HEK293 (cell line): ENCODE data around the gene SET.
"Not testable (repeated sequence)": the region's sequence is repeated elsewhere in the genome, so short reads cannot be mapped to it uniquely, and the experiment has no call there.

Experiments
- CTCF ChIA-PET: fragments of 350-600 bp; formaldehyde crosslinking; extraction: SDS; loops from one replicate; lab custom pipeline; 2021; ENCODE audit warnings: antibody characterized with exemption; lab: Yijun Ruan, JAX
- POLR2A ChIA-PET: fragments of 300-600 bp; formaldehyde crosslinking; extraction: SDS; loops from one replicate; lab custom pipeline; 2020; ENCODE audit warnings: antibody characterized with exemption, inconsistent platforms; lab: Yijun Ruan, JAX
- H3K27ac ChIP-seq: fragments of 200-500 bp; sonication (Bioruptor generic); 2 replicates; pipeline ENCODE4 v1.5.1; 2014; ENCODE audit warnings: low read depth, low read length, control low read depth, inconsistent platforms; ENCODE audit errors: extremely low read depth
- H3K36me3 ChIP-seq, 2 experiments: fragments of 200-500 bp in 1 of 2; sonication (Bioruptor generic) in 1 of 2; 1 replicate in 1 of 2; 2 replicates in 1 of 2; pipeline ENCODE4 v1.5.1; 2014 to 2017; ENCODE audit warnings: inconsistent platforms in 2 of 2, low read length in 2 of 2; ENCODE audit not compliant: control insufficient read depth in 2 of 2, insufficient read depth in 1 of 2
- H3K4me1 ChIP-seq: fragments of 200-500 bp; sonication (Bioruptor generic); 2 replicates; pipeline ENCODE4 v1.5.1; 2014; ENCODE audit warnings: mild to moderate bottlenecking, low read length, inconsistent platforms; ENCODE audit not compliant: control insufficient read depth, insufficient read depth
- H3K4me3 ChIP-seq: 2 replicates; pipeline ENCODE4 v1.5.1; 2011; ENCODE audit warnings: low read depth, mild to moderate bottlenecking, control low read depth, low read length, moderate library complexity
- H3K9me3 ChIP-seq: fragments of 200-500 bp; sonication (Bioruptor generic); 2 replicates; pipeline ENCODE4 v1.5.1; 2014; ENCODE audit warnings: low read depth, low read length, inconsistent platforms; ENCODE audit not compliant: control insufficient read depth, insufficient read depth
- BCL11B ChIP-seq: fragments of 450-650 bp; formaldehyde crosslinking; IDR thresholded peaks from 2 replicates; pipeline ENCODE4 v1.5.1; 2016; ENCODE audit warnings: low read depth, missing biosample characterization, missing genetic modification characterization
- KLF1 ChIP-seq: fragments of 450-650 bp; formaldehyde crosslinking; IDR thresholded peaks from 2 replicates; pipeline ENCODE4 v1.5.1; 2016; ENCODE audit warnings: missing biosample characterization, missing genetic modification characterization
- KLF7 ChIP-seq: fragments of 450-650 bp; formaldehyde crosslinking; IDR thresholded peaks from 2 replicates; pipeline ENCODE4 v1.5.1; 2016; ENCODE audit warnings: missing biosample characterization, missing genetic modification characterization, borderline replicate concordance
- PRDM1 ChIP-seq: fragments of 450-650 bp; formaldehyde crosslinking; IDR thresholded peaks from 2 replicates; pipeline ENCODE4; 2016; ENCODE audit warnings: missing biosample characterization, missing genetic modification characterization
- RBAK ChIP-seq: fragments of 450-650 bp; formaldehyde crosslinking; IDR thresholded peaks from 2 replicates; pipeline ENCODE4 v1.5.1; 2016; ENCODE audit warnings: missing biosample characterization, missing genetic modification characterization
- SP7 ChIP-seq: fragments of 450-650 bp; formaldehyde crosslinking; IDR thresholded peaks from 2 replicates; pipeline ENCODE4 v1.5.1; 2016; ENCODE audit warnings: missing biosample characterization, missing genetic modification characterization
- WT1 ChIP-seq: fragments of 450-650 bp; formaldehyde crosslinking; IDR thresholded peaks from 2 replicates; pipeline ENCODE4 v1.5.1; 2016; ENCODE audit warnings: missing biosample characterization, missing genetic modification characterization
- ZBTB17 ChIP-seq: fragments of 450-650 bp; formaldehyde crosslinking; IDR thresholded peaks from 2 replicates; pipeline ENCODE4 v1.5.1; 2016; ENCODE audit warnings: missing biosample characterization, missing genetic modification characterization
- ZIC2 ChIP-seq: fragments of 450-650 bp; formaldehyde crosslinking; IDR thresholded peaks from 2 replicates; pipeline ENCODE4 v1.5.1; 2016; ENCODE audit warnings: missing biosample characterization, missing genetic modification characterization
- ZNF121 ChIP-seq: fragments of 450-650 bp; formaldehyde crosslinking; IDR thresholded peaks from 2 replicates; pipeline ENCODE4 v1.5.1; 2016; ENCODE audit warnings: missing biosample characterization, missing genetic modification characterization
- ZNF221 ChIP-seq: fragments of 450-650 bp; formaldehyde crosslinking; IDR thresholded peaks from 2 replicates; pipeline ENCODE4 v1.5.1; 2017; ENCODE audit warnings: missing biosample characterization, missing genetic modification characterization, borderline replicate concordance
- ZNF274 ChIP-seq, 2 experiments: fragments of 200-500 bp in 1 of 2; fragments of 450-650 bp in 1 of 2; sonication (Bioruptor generic) in 1 of 2; formaldehyde crosslinking in 1 of 2; IDR thresholded peaks; 2 replicates each; pipeline versions ENCODE4 v1.5.1 to v1.6.1; 2014 to 2016; ENCODE audit warnings: borderline replicate concordance in 1 of 2, inconsistent platforms in 1 of 2, low read length in 1 of 2, missing biosample characterization in 1 of 2, missing genetic modification characterization in 1 of 2
- ZNF394 ChIP-seq: fragments of 450-650 bp; formaldehyde crosslinking; IDR thresholded peaks from 2 replicates; pipeline ENCODE4 v1.5.1; 2016; ENCODE audit warnings: missing biosample characterization, missing genetic modification characterization, mild to moderate bottlenecking, moderate library complexity, borderline replicate concordance
- ZNF426 ChIP-seq: fragments of 450-650 bp; formaldehyde crosslinking; IDR thresholded peaks from 2 replicates; pipeline ENCODE4 v1.5.1; 2017; ENCODE audit warnings: missing biosample characterization, missing genetic modification characterization, mild to moderate bottlenecking, inconsistent platforms, moderate library complexity
- ZNF513 ChIP-seq: fragments of 450-650 bp; IDR thresholded peaks from 2 replicates; pipeline ENCODE4 v1.5.1; 2018; ENCODE audit warnings: missing biosample characterization, missing genetic modification characterization
- ZNF529 ChIP-seq: fragments of 450-650 bp; formaldehyde crosslinking; IDR thresholded peaks from 2 replicates; pipeline ENCODE4 v1.5.1; 2017; ENCODE audit warnings: missing genetic modification characterization, missing biosample characterization; ENCODE audit not compliant: insufficient replicate concordance
- ZNF571 ChIP-seq: fragments of 450-650 bp; formaldehyde crosslinking; IDR thresholded peaks from 2 replicates; pipeline ENCODE4 v1.5.0; 2017; ENCODE audit warnings: missing biosample characterization, missing genetic modification characterization
- ZNF660 ChIP-seq: fragments of 450-650 bp; IDR thresholded peaks from 2 replicates; pipeline ENCODE4 v1.5.1; 2018; ENCODE audit warnings: missing biosample characterization, mild to moderate bottlenecking, missing genetic modification characterization
- ZXDB ChIP-seq: fragments of 450-650 bp; formaldehyde crosslinking; IDR thresholded peaks from 2 replicates; pipeline ENCODE4 v1.5.1; 2016; ENCODE audit warnings: missing biosample characterization, missing genetic modification characterization
- TF ChIP-seq, protein P1 (sequence below): fragments of 450-650 bp; formaldehyde crosslinking; IDR thresholded peaks from 2 replicates; pipeline ENCODE4 v1.5.1; 2016; ENCODE audit warnings: missing biosample characterization, missing genetic modification characterization
- TF ChIP-seq, protein P2 (sequence below): fragments of 450-650 bp; formaldehyde crosslinking; IDR thresholded peaks from 2 replicates; pipeline ENCODE4 v1.5.1; 2017; ENCODE audit warnings: missing biosample characterization, missing genetic modification characterization

The SET gene

GRCh38 chr9:128696923-128697707 is 8.1 kb downstream of the SET start (continued):
- TF ChIP-seq KLF1 = 0 out of 2 replicates have a peak, but pooled peaks have one; percentile 47

- H3K9me3 ChIP-seq, H3K4me1 ChIP-seq, H3K27ac ChIP-seq, H3K4me3 ChIP-seq: not testable (repeated sequence)
- peaks cover under 1 to 20% of the 10 kb centered on the region in 2 experiments; a peak in 2 of 3 replicates for H3K36me3 ChIP-seq
- ChIA-PET CTCF (interaction anchor here (0.6 to 4.1 kb wide), 5 partner anchors 12 to 178 kb away, joined by 3 to 19 read pairs (median 4); no protein-coding TSS in a partner anchor), POLR2A (interaction anchor here (0.7 to 1.7 kb wide), 3 partner anchors 15 to 34 kb away, joined by 4 to 8 read pairs (median 5); partner anchors contain the start of gene ZDHHC12)
Observed at GRCh38 chr9:128699096-128699795, 10.2 kb downstream of the SET start.

DNA sequence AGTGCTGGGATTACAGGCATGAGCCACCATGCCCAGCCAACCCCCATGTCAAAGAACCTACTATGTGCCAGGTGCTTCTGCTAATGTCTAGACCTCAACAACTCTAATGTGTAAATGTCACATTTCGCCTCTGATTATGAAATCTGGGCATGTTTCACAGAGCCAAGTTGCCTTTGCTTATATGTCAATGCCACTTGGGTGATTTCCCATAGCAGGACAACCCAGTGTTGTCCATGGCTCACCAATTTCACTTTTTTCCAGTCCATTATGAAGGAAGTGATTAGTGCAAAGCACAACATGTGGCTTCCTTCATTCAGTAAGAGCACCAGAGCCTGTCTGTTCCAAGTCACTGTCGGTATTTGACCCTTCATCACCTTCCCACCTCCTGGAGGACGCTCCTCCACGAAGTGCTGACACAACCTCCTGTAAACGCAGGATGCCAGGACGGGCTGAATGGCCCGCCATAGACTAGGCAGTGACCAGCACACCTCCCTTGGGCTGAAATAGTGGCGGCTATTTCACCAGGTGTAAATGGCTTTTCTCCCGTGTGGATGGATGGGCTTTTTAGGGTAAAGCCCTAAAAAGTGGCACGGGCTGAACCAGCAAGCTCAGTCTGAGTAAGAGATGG is 12.3 kb downstream of the SET start:
- Histone ChIP-seq H3K4me3 (no peak overlapping the region), H3K27ac (no peak overlapping the region), H3K36me3 (peaks cover 0 to 19% of the 10 kb centered on the region in 2 experiments; a peak in 2 of 3 replicates), H3K4me1 (no peaks in the 10 kb centered on the region), H3K9me3 (no peaks in the 10 kb centered on the region)
- TF ChIP-seq RBAK = no peak
- no peak for TF ChIP-seq PRDM1 (tag by site-specific recombination)
- peak; percentile 12; the same call in 1 of the 2 replicates for TF ChIP-seq WT1 (tag by site-specific recombination)
- TF ChIP-seq ZNF660 = no peak
- no peak for TF ChIP-seq ZNF121 (tag by site-specific recombination)
- POLR2A ChIA-PET = interaction anchor here (1.3 to 2.8 kb wide), 4 partner anchors 10 to 66 kb away, joined by 8 to 26 read pairs (median 10); partner anchors contain the start of genes SET and ZDHHC12
- CTCF ChIA-PET = interaction anchor here (0.7 to 4.1 kb wide), 8 partner anchors 9 to 118 kb away, joined by 3 to 37 read pairs (median 4); partner anchors contain the start of gene ZDHHC12

DNA sequence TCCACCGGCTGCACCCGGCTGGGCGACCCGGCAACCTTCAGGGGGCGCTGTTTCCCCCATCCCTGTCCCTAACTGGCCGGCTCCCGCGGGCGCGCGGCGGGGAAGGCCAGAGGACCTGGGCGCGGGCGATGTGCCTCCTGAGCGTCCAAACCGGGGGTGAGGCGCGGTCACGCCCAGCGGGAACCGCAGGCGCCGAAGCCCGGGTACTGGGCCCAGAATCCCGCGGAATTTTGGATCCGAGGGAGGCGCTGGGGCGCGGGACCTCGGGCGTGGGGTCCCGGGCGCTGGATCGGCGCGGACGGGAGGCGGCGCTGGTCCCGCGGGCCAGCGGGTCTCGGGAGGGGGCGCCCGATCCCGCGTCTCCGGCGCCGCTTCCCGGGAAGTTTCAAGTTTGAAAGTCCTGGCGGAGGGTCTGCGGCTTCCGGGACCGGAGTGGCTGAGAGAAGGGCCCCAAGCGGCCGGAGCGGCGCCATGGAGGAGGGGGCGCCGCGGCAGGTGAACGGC is 13.5 kb downstream of the SET start, which contains the start of gene PKN3:
Gene PKN3 (plus strand): TSS at position 59 of the 504 bp plus-strand sequence. CDS start 413 bp downstream, at position 472.
- H3K4me3 ChIP-seq = peak within 1 kb of the TSS; percentile 79
- ChIA-PET CTCF (interaction anchor here (0.6 to 4.1 kb wide), 13 partner anchors 10 to 518 kb away, joined by 3 to 37 read pairs (median 4); partner anchors contain the start of gene ZDHHC12), POLR2A (interaction anchor here (0.6 to 2.8 kb wide), 10 partner anchors 9 to 272 kb away, joined by 3 to 26 read pairs (median 6); partner anchors contain the start of genes SET and ZDHHC12)
- H3K36me3 ChIP-seq = peaks cover 0 to 25% of the 10 kb centered on the region in 2 experiments; a peak in 2 of 3 replicates
- peak within 1 kb of the TSS; percentile 80 for H3K27ac ChIP-seq
- H3K4me1 ChIP-seq = no peaks in the 10 kb centered on the region
- no peaks in the 10 kb centered on the region for H3K9me3 ChIP-seq
- TF ChIP-seq, protein P1, sequence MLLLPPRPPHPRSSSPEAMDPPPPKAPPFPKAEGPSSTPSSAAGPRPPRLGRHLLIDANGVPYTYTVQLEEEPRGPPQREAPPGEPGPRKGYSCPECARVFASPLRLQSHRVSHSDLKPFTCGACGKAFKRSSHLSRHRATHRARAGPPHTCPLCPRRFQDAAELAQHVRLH (tag by site-specific recombination) = no peak
- TF ChIP-seq ZNF513 (no peak), ZNF221 (tag by site-specific recombination) (no peak), ZNF274 (IDR thresholded peaks at IDR 0.05; ENCODE audit: low read length) (no peak), ZNF274 (tag by site-specific recombination; IDR thresholded peaks at IDR 0.05; ENCODE audit: borderline replicate concordance) (no peak), KLF7 (tag by site-specific recombination) (0 out of 2 replicates have a peak, but pooled peaks have one; percentile 47), ZXDB (tag by site-specific recombination) (peak; percentile 20; the same call in 1 of the 2 replicates), ZNF529 (tag by site-specific recombination) (no peak), BCL11B (tag by site-specific recombination) (peak; percentile 86), ZNF394 (tag by site-specific recombination) (peak; percentile 67; the same call in 1 of the 2 replicates), ZBTB17 (tag by site-specific recombination) (no peak), ZIC2 (peak; percentile 84), SP7 (tag by site-specific recombination) (peak; percentile 75; the same call in 1 of the 2 replicates), ZNF571 (no peak), ZNF426 (tag by site-specific recombination) (no peak)
- TF ChIP-seq, protein P2, sequence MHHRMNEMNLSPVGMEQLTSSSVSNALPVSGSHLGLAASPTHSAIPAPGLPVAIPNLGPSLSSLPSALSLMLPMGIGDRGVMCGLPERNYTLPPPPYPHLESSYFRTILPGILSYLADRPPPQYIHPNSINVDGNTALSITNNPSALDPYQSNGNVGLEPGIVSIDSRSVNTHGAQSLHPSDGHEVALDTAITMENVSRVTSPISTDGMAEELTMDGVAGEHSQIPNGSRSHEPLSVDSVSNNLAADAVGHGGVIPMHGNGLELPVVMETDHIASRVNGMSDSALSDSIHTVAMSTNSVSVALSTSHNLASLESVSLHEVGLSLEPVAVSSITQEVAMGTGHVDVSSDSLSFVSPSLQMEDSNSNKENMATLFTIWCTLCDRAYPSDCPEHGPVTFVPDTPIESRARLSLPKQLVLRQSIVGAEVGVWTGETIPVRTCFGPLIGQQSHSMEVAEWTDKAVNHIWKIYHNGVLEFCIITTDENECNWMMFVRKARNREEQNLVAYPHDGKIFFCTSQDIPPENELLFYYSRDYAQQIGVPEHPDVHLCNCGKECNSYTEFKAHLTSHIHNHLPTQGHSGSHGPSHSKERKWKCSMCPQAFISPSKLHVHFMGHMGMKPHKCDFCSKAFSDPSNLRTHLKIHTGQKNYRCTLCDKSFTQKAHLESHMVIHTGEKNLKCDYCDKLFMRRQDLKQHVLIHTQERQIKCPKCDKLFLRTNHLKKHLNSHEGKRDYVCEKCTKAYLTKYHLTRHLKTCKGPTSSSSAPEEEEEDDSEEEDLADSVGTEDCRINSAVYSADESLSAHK (tag by site-specific recombination) = peak; percentile 35; the same call in 1 of the 2 replicates
